Measurements from ENCODE around the gene SEMA3D. TPM values are rescaled to one million over a fixed set of nuclear protein-coding genes. Genes with fewer than 3 reads are reported as not detected.
A peak's percentile ranks its signal among the peaks of the same experiment; 100 is the strongest.

Gene SEMA3D
- total and polyA plus RNA-seq, 2 of the 4 experiments (the other 2 are of a cell fraction) = 2.9 to 13.6 TPM

DNA sequence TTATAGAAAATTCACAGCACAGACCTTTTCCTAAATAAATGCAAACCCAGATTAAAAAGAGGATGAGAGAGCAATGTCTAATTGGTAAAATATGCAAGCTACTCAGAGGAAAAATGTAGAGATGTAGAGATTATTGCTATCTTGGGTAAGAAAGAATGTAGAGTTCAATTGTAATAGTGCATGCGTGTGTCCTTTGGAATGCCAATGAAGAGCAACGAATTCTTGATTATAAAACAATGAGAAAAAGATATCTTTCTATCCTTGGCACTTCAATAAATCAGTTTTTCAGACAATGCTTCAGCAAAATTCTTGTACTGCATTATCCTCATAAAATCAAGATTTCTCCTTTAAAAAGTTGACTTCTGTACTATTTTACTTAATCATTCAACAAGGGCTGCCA, 50.9 kb downstream of the SEMA3D start:
- Histone ChIP-seq H3K9me3 (ENCODE audit: control insufficient read depth, insufficient read depth, low read length) (no peaks in the 10 kb centered on the region), H3K4ac (ENCODE audit: low read depth, low read length) (peak overlapping the region; percentile 38; the same call in 1 of the 2 replicates), H2AK9ac (replicated peaks; ENCODE audit: low read depth, low read length, poor library complexity) (no peak overlapping the region), H3K27ac (ENCODE audit: insufficient read depth, low read length) (no peak overlapping the region; the same call in 1 of the 2 replicates), H3K23ac (ENCODE audit: low read depth, low read length) (no peak overlapping the region; the same call in 1 of the 2 replicates), H3K56ac (ENCODE audit: extremely low read depth, insufficient read depth, low read length) (no peak overlapping the region), H4K8ac (ENCODE audit: low read depth in 2 of 2, low read length in 2 of 2) (peak overlapping the region in 1 of 2 experiments; percentile 53; a peak in 1 of 4 replicates), H2BK120ac (ENCODE audit: low read depth, low read length) (peak overlapping the region; percentile 72; the same call in 1 of the 2 replicates), H3K4me3 (ENCODE audit: insufficient read depth, low read depth, low read length) (no peak overlapping the region), H3K36me3 (ENCODE audit: control insufficient read depth, insufficient read depth, low read length) (no peaks in the 10 kb centered on the region), H2AK5ac (ENCODE audit: low read depth, low read length) (no peak overlapping the region), H3K79me1 (ENCODE audit: low read depth in 1 of 2, low read length in 2 of 2) (no peaks in the 10 kb centered on the region), H3K4me2 (ENCODE audit: low read depth, low read length) (peak overlapping the region; percentile 43; the same call in 1 of the 2 replicates), H2AFZ (replicated peaks; ENCODE audit: low read length, poor library complexity) (no peak overlapping the region), H2BK15ac (ENCODE audit: low read depth, low read length) (no peak overlapping the region), H2BK20ac (ENCODE audit: low read depth, low read length) (peak overlapping the region; percentile 65; the same call in 1 of the 2 replicates), H3K18ac (ENCODE audit: low read depth, low read length) (no peak overlapping the region), H3K9me1 (ENCODE audit: insufficient read depth, low read length) (no peaks in the 10 kb centered on the region), H4K5ac (ENCODE audit: low read depth, low read length) (no peak overlapping the region), H3K14ac (replicated peaks; ENCODE audit: low read depth, low read length) (no peak overlapping the region), H4K20me1 (ENCODE audit: insufficient read depth, low read length) (no peaks in the 10 kb centered on the region), H2BK5ac (ENCODE audit: low read depth, low read length, poor library complexity, severe bottlenecking) (peak overlapping the region; percentile 80), H3K9ac (ENCODE audit: low read depth, low read length) (no peak overlapping the region), H3K4me1 (ENCODE audit: control insufficient read depth, insufficient read depth, low read length) (no peaks in the 10 kb centered on the region), H4K91ac (ENCODE audit: insufficient read depth, low read depth, low read length) (no peak overlapping the region), H3K27me3 (ENCODE audit: control insufficient read depth, insufficient read depth, low read length) (no peaks in the 10 kb centered on the region)
- dilution Hi-C loops (cut with HindIII; ENCODE audit: low sequenced_read_pairs, unreplicated experiment) (no loop called here), intact Hi-C loops (cut with micrococcal nuclease) (no loop called here), in situ Hi-C loops (cut with MboI; ENCODE audit: low sequenced_read_pairs) (no loop called here)
- BruUV-seq (replicated peaks) = no TSS peak
- TF ChIP-seq MAFK (IDR thresholded peaks at IDR 0.05; ENCODE audit: low read depth, low read length) (no peak), FOS (IDR thresholded peaks at IDR 0.05; ENCODE audit: low read depth, low read length) (0 out of 2 replicates have a peak, but pooled peaks have one; percentile 14)
- WGBS, 2 experiments (ENCODE audit: extremely low coverage in 2 of 2, insufficient read length in 1 of 2) = no CpG with 5 or more reads among the region's 2 CpGs
- DNase-seq = peak; percentile 77
- ChIA-PET POLR2A (ENCODE audit: unreplicated experiment) (interaction anchor here (0.7 kb wide), 1 partner anchor 23 kb away, joined by 5 read pairs; no protein-coding TSS in a partner anchor), CTCF (no interaction called here)
- peak; percentile 89 for ATAC-seq (ENCODE audit: low read depth)
